ENCODE data around the gene OSBPL5.

- TF ChIP-seq CTCF (IDR thresholded peaks at IDR 0.05) (no peak), CHD2 (IDR thresholded peaks at IDR 0.05; ENCODE audit: low read length, partially characterized antibody) (no peak), HMGXB4 (CRISPR knock-in tag; IDR thresholded peaks at IDR 0.05; ENCODE audit: borderline replicate concordance) (no peak), HDAC2 (IDR thresholded peaks at IDR 0.05) (no peak), FOXS1 (CRISPR knock-in tag; IDR thresholded peaks at IDR 0.05) (no peak), POLR2A (IDR thresholded peaks at IDR 0.05; ENCODE audit: low read length) (no peak), REST (IDR thresholded peaks at IDR 0.05) (no peak), EHF (CRISPR knock-in tag; IDR thresholded peaks at IDR 0.05) (no peak), KDM5A (IDR thresholded peaks at IDR 0.05) (no peak), HEYL (CRISPR knock-in tag; IDR thresholded peaks at IDR 0.05) (no peak)
These were observed 30.2 kb downstream of the OSBPL5 start for GRCh38 chr11:3134651-3135480.
